ENCODE results near the gene SEMA3F.

- TF ChIP-seq CTCF (IDR thresholded peaks at IDR 0.05) (no peak), POLR2A (IDR thresholded peaks at IDR 0.05) (no peak)
Observed at GRCh38 chr3:50133283-50133615, 21.9 kb upstream of the SEMA3F start.

Measured in right lobe of liver (tissue), 4 donors.